SK-N-SH (cell line): ENCODE data around the gene NUP205. TPM values are rescaled to one million over a fixed set of nuclear protein-coding genes. Genes with fewer than 3 reads are reported as not detected.

Experiments used
- CTCF ChIA-PET: fragments of 300-600, 350-600 bp; formaldehyde crosslinking; extraction: SDS; loops from one replicate; lab custom pipeline; 2021; lab: Yijun Ruan, JAX
- POLR2A ChIA-PET: fragments of 350-600 bp; sonication (Branson Sonifier 250); formaldehyde crosslinking; extraction: SDS; loops from one replicate; lab custom pipeline; 2020; ENCODE audit warnings: antibody characterized with exemption, inconsistent platforms; lab: Yijun Ruan, JAX
- DNase-seq: peaks from one replicate; pipeline ENCODE4 v3.0.0; 2012
- H2AFZ ChIP-seq: fragments of 200-600 bp; sonication (generic); 2 replicates; pipeline ENCODE4 v1.8.1; 2016; ENCODE audit warnings: antibody characterized with exemption, mild to moderate bottlenecking, low read depth
- H3F3A ChIP-seq: fragments of 200-600 bp; sonication (generic); replicated peaks from 2 replicates; pipeline ENCODE3; 2016; ENCODE audit warnings: antibody characterized with exemption, mild to moderate bottlenecking; ENCODE audit not compliant: insufficient read depth
- H3K27ac ChIP-seq, 2 experiments: fragments of 200-500 bp in 1 of 2; fragments of 200-600 bp in 1 of 2; sonication (Bioruptor generic) in 1 of 2; sonication (generic), shearing (Covaris generic) in 1 of 2; 2 replicates each; pipeline versions ENCODE4 v1.5.1 to v1.6.1; 2014 to 2016; ENCODE audit warnings: low read depth in 2 of 2, inconsistent platforms in 1 of 2, low read length in 1 of 2, mild to moderate bottlenecking in 1 of 2, mixed read lengths in 1 of 2
- H3K27me3 ChIP-seq: fragments of 200-600 bp; sonication (generic), shearing (Covaris generic); 2 replicates; pipeline ENCODE4 v1.6.1; 2016; ENCODE audit warnings: mixed run types; ENCODE audit not compliant: insufficient read depth
- H3K36me3 ChIP-seq, 2 experiments: fragments of 200-500 bp in 1 of 2; fragments of 200-600 bp in 1 of 2; sonication (Bioruptor generic) in 1 of 2; sonication (generic) in 1 of 2; replicated peaks in 1 of 2; 2 replicates each; pipeline versions ENCODE3 to v1.5.1; 2014 to 2016; ENCODE audit warnings: low read length in 1 of 2, mild to moderate bottlenecking in 1 of 2; ENCODE audit not compliant: insufficient read depth in 2 of 2, control insufficient read depth in 1 of 2
- H3K4me1 ChIP-seq, 2 experiments: fragments of 200-500 bp in 1 of 2; fragments of 200-600 bp in 1 of 2; sonication (Bioruptor generic) in 1 of 2; sonication (generic), shearing (Covaris generic) in 1 of 2; 2 replicates each; pipeline versions ENCODE4 v1.5.1 to v1.6.1; 2014 to 2016; ENCODE audit warnings: low read depth in 1 of 2, low read length in 1 of 2, mixed run types in 1 of 2; ENCODE audit not compliant: insufficient read depth in 2 of 2, control insufficient read depth in 1 of 2
- H3K4me2 ChIP-seq: fragments of 200-600 bp; sonication (generic), shearing (Covaris generic); 2 replicates; pipeline ENCODE4 v1.6.1; 2017; ENCODE audit warnings: mixed run types
- H3K4me3 ChIP-seq, 2 experiments: fragments of 200-500 bp in 1 of 2; fragments of 200-600 bp in 1 of 2; sonication (Bioruptor generic) in 1 of 2; sonication (generic), shearing (Covaris generic) in 1 of 2; 2 replicates each; pipeline versions ENCODE4 v1.5.1 to v1.8.1; 2014 to 2016; ENCODE audit warnings: low read depth in 2 of 2, inconsistent platforms in 1 of 2, low read length in 1 of 2, mild to moderate bottlenecking in 1 of 2, mixed read lengths in 1 of 2, moderate library complexity in 1 of 2
- H3K79me2 ChIP-seq: fragments of 200-600 bp; sonication (generic); 2 replicates; pipeline ENCODE4 v1.8.1; 2017; ENCODE audit warnings: mild to moderate bottlenecking; ENCODE audit not compliant: insufficient read depth
- H3K9ac ChIP-seq: fragments of 200-600 bp; sonication (generic); 2 replicates; pipeline ENCODE4 v1.6.1; 2017; ENCODE audit warnings: mixed run types
- H3K9me2 ChIP-seq: fragments of 200-600 bp; sonication (generic); 2 replicates; pipeline ENCODE4 v1.6.1; 2017; ENCODE audit warnings: mixed run types
- H3K9me3 ChIP-seq: fragments of 200-600 bp; sonication (generic); 2 replicates; pipeline ENCODE4 v1.6.1; 2017; ENCODE audit warnings: mixed run types, mild to moderate bottlenecking, moderate library complexity
- H4K20me1 ChIP-seq: fragments of 200-600 bp; sonication (generic); 2 replicates; pipeline ENCODE4 v1.6.1; 2017; ENCODE audit warnings: mild to moderate bottlenecking, mixed run types; ENCODE audit not compliant: insufficient read depth
- CTCF ChIP-seq: fragments of 200-600 bp; sonication (generic); IDR thresholded peaks from 2 replicates; pipeline ENCODE4 v1.6.1; 2017; ENCODE audit warnings: antibody characterized with exemption, mild to moderate bottlenecking, moderate library complexity
- FOSL2 ChIP-seq: IDR thresholded peaks from 2 replicates; pipeline ENCODE4 v1.4.0; 2012; ENCODE audit warnings: low read depth, mild to moderate bottlenecking, moderate library complexity, borderline replicate concordance
- FOXJ3 ChIP-seq: sonication (generic); formaldehyde crosslinking; IDR thresholded peaks from 2 replicates; pipeline ENCODE4 v1.5.1; 2020; ENCODE audit warnings: mild to moderate bottlenecking, missing genetic modification reagents
- FOXM1 ChIP-seq: IDR thresholded peaks from 2 replicates; pipeline ENCODE4 v1.4.0; 2012; ENCODE audit warnings: low read depth, mild to moderate bottlenecking
- GABPA ChIP-seq: IDR thresholded peaks from 2 replicates; pipeline ENCODE4 v1.4.0; 2012; ENCODE audit warnings: low read depth, mild to moderate bottlenecking
- GATA2 ChIP-seq: sonication (generic); formaldehyde crosslinking; IDR thresholded peaks from 2 replicates; pipeline ENCODE4 v1.5.0; 2020; ENCODE audit warnings: mild to moderate bottlenecking, missing genetic modification reagents
- IRF3 ChIP-seq: fragments of 150-350 bp; IDR thresholded peaks from 2 replicates; pipeline ENCODE4 v1.6.1; 2016; ENCODE audit warnings: mild to moderate bottlenecking, low read depth, low read length
- JUND ChIP-seq: IDR thresholded peaks from 2 replicates; pipeline ENCODE4 v1.4.0; 2012
- MXI1 ChIP-seq: IDR thresholded peaks from 2 replicates; pipeline ENCODE4 v1.6.1; 2012; ENCODE audit warnings: mild to moderate bottlenecking, low read depth, low read length, improper control_type of control experiment
- NRF1 ChIP-seq: IDR thresholded peaks from 2 replicates; pipeline ENCODE4 v1.6.1; 2012; ENCODE audit warnings: low read depth, mild to moderate bottlenecking, low read length
- PBX3 ChIP-seq: IDR thresholded peaks from 2 replicates; pipeline ENCODE4; 2012
- POLR2AphosphoS5 ChIP-seq: IDR thresholded peaks from 2 replicates; pipeline ENCODE4 v1.6.1; 2012; ENCODE audit warnings: low read depth, low read length
- RAD21 ChIP-seq: IDR thresholded peaks from 2 replicates; pipeline ENCODE4 v1.6.1; 2012; ENCODE audit warnings: mild to moderate bottlenecking, low read length
- RCOR1 ChIP-seq: fragments of 150-350 bp; IDR thresholded peaks from 2 replicates; pipeline ENCODE4 v1.6.1; 2017; ENCODE audit warnings: antibody characterized with exemption, low read length
- REST ChIP-seq: IDR thresholded peaks from 2 replicates; pipeline ENCODE4 v1.6.1; 2012; ENCODE audit warnings: mild to moderate bottlenecking, low read depth, low read length, moderate library complexity
- RFX5 ChIP-seq: IDR thresholded peaks from 2 replicates; pipeline ENCODE4 v1.6.1; 2012; ENCODE audit warnings: mild to moderate bottlenecking, improper control_type of control experiment, low read length
- ZBTB33 ChIP-seq: IDR thresholded peaks from 2 replicates; pipeline ENCODE4 v1.4.0; 2012; ENCODE audit warnings: low read depth, borderline replicate concordance
- WGBS: methylation state at CpG from one replicate; pipeline ENCODE4 v1.1.6; 2017; ENCODE audit warnings: low lambda C conversion rate; 5-methylcytosine and 5-hydroxymethylcytosine counted together
- polyA plus RNA-seq, 3 experiments: library from polyadenylated mRNA; depleted of rRNA; stranded (reverse); fragments of >200 nt; gene quantifications; 2 replicates each; pipeline ENCODE4 v1.2.3, GENCODE V29; 2012

The NUP205 gene
- polyA plus RNA-seq, 1 of the 3 experiments (the other 2 are of a cell fraction): 48.2 TPM

GRCh38 chr7:135620980-135621850, 63.5 kb downstream of the NUP205 start (continued):
- TF ChIP-seq FOSL2: peak; percentile 71
- TF ChIP-seq NRF1: no peak
- no peak for TF ChIP-seq POLR2AphosphoS5
- TF ChIP-seq PBX3: no peak
- no peak for TF ChIP-seq REST
- no peak for TF ChIP-seq GABPA
- TF ChIP-seq GATA2: no peak
- peak; percentile 15 for TF ChIP-seq JUND

- no peak overlapping the region for H2AFZ ChIP-seq
- POLR2A ChIA-PET: no interaction called here
Measured at GRCh38 chr7:135634191-135634878, 76.6 kb downstream of the NUP205 start.

More at GRCh38 chr7:135634191-135634878, 76.6 kb downstream of the NUP205 start:
- WGBS: 96% methylated on average over 7 of the region's 7 CpGs
- no peaks in the 10 kb centered on the region for H4K20me1 ChIP-seq
- no peaks in the 10 kb centered on the region for H3K9me3 ChIP-seq
- peaks cover 7% of the 10 kb centered on the region for H3F3A ChIP-seq
- H3K4me2 ChIP-seq: no peak overlapping the region
- H3K27ac ChIP-seq: no peak overlapping the region
- no peaks in the 10 kb centered on the region for H3K27me3 ChIP-seq
- no peak overlapping the region for H3K9ac ChIP-seq
- H3K4me1 ChIP-seq: no peaks in the 10 kb centered on the region
- no peak overlapping the region for H3K4me3 ChIP-seq
- peaks cover 77 to 81% of the 10 kb centered on the region in 2 experiments for H3K36me3 ChIP-seq
- DNase-seq: no peak
- H3K79me2 ChIP-seq: no peaks in the 10 kb centered on the region
- no peaks in the 10 kb centered on the region for H3K9me2 ChIP-seq
- no peak for TF ChIP-seq FOXJ3 (CRISPR knock-in tag)
- no peak for TF ChIP-seq RFX5
- no peak for TF ChIP-seq ZBTB33
- TF ChIP-seq GABPA: no peak
- TF ChIP-seq IRF3: no peak
- no peak for TF ChIP-seq FOSL2
- TF ChIP-seq MXI1: no peak
- TF ChIP-seq CTCF: no peak
- TF ChIP-seq FOXM1: no peak
- no peak for TF ChIP-seq RCOR1
- TF ChIP-seq RAD21: no peak
- CTCF ChIA-PET: interaction anchor here (0.8 to 17.2 kb wide), 4 partner anchors 13 to 359 kb away, joined by 3 to 273 read pairs (median 33); no protein-coding TSS in a partner anchor
